Lower leg skin (tissue), 3 donors: ENCODE results near the gene AGGF1.

Experiments used
- POLR2A ChIP-seq, 2 donors: fragments of 450-650 bp; IDR thresholded peaks; one replicate each; pipeline ENCODE4 v1.6.1; 2016 to 2017; ENCODE audit warnings: antibody characterized with exemption in 2 of 2, mild to moderate bottlenecking in 1 of 2, moderate library complexity in 1 of 2
- TF ChIP-seq, protein P1 (sequence below), 3 donors: fragments of 450-650 bp; IDR thresholded peaks; one replicate each; pipeline ENCODE4 v1.5.1; 2016; ENCODE audit warnings: antibody characterized with exemption in 3 of 3, mild to moderate bottlenecking in 3 of 3, moderate library complexity in 2 of 3

DNA sequence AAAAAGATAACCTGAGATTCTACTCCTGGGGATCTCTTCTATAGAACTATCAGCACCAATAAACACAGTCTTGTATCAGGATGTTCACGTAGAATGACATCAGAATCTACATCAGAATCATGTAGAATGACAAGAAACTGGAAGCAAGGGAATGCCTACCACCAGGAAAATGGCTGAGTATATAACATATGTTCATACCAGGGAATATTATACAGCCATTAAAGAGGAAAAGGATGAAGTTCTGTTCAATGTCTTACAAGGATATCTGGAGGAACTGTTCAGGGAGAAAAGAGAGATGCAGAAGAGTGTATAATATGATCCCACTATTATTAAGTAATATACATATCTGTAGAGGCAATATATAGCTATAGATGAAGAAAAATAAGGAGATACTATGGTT, 52.1 kb downstream of the AGGF1 start:
- TF ChIP-seq, protein P1, sequence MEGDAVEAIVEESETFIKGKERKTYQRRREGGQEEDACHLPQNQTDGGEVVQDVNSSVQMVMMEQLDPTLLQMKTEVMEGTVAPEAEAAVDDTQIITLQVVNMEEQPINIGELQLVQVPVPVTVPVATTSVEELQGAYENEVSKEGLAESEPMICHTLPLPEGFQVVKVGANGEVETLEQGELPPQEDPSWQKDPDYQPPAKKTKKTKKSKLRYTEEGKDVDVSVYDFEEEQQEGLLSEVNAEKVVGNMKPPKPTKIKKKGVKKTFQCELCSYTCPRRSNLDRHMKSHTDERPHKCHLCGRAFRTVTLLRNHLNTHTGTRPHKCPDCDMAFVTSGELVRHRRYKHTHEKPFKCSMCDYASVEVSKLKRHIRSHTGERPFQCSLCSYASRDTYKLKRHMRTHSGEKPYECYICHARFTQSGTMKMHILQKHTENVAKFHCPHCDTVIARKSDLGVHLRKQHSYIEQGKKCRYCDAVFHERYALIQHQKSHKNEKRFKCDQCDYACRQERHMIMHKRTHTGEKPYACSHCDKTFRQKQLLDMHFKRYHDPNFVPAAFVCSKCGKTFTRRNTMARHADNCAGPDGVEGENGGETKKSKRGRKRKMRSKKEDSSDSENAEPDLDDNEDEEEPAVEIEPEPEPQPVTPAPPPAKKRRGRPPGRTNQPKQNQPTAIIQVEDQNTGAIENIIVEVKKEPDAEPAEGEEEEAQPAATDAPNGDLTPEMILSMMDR (IDR thresholded peaks at IDR 0.05) = no peak
- no peak for TF ChIP-seq POLR2A (IDR thresholded peaks at IDR 0.05)
